Suppressor macrophage (primary cell): ENCODE data around the gene KIAA0040.

ENCODE experiments used
- DNase-seq, 4 experiments: peaks; one replicate each; pipeline ENCODE4 v3.0.0-alpha.2; 2020 to 2022
- total RNA-seq, 17 experiments: gene quantifications; one replicate each; lab custom pipeline; 2026; ENCODE audit warnings: mixed read lengths in 6 of 17, inconsistent platforms in 3 of 17; lab: John Stamatoyannopoulos, UW

Gene KIAA0040
- total RNA-seq = 15.8 to 189 (median 28.0) reads per million in 17 experiments

- DNase-seq = peak; percentile 73 to 86 (median 81)
Observed at GRCh38 chr1:175192630-175193526, at the start of gene KIAA0040. KIAA0040 (minus strand) TSS chr1:175192776; CDS start chr1:175161013, 31,763 bp downstream.

GRCh38 chr1:175237389-175237788, 44.8 kb upstream of the KIAA0040 start:
- DNase-seq = peak in 1 of 4 experiments; percentile 2

DNA sequence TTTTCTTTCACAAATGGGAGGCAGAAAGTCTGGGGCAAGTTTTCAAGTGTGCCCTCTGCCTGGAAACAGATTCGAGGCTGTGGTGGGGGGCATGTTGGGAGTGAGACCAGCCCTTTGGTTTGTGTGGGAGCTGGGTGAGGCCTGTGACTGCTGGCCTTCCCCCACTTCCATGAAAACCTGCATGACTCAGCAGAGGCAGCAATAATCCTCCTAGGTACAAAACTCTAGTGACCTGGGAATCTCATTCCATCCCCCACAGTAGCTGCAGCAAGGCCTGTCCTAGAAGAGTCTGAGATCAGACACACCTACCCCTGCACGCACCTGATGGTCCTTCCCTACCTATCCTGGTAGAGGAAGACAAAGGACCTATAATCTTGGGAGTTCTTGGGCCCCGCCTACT, 42.1 kb upstream of the KIAA0040 start:
- DNase-seq = no peak

DNA sequence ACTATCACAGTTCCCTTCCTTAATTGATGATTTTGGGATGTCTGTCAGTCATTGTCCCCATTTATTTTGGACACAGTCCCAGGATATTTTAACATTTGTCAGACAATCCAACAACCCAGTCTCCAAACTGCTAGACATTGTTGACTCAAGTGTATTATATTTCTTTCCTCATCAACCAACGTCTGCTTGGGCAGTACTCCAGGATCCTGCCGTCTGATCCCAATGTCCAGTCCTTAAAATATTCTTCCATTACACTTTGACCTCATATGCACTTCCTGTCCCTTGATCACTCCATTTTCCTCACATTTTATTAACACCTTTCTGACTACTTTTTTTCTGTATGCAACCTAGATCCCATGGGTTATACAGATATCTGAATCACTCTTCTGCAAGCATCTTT, 39.8 kb upstream of the KIAA0040 start:
- no peak for DNase-seq

DNA sequence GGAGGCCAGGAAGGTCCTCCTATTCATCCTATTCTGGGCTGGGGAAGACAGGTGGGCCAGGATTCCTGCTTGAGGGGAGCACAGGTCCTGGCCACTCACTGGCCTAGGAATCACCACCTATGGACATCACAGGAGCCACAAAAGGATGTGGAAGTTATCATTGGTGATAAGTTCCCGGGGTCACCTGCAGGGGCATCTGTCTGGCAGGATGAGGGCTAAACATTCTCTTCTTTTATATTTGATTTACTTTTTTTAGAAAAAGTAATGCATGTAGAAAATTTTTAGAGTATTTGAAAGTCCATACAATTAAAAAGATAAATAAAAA, 33.2 kb upstream of the KIAA0040 start:
- no peak for DNase-seq

- no peak for DNase-seq
Observed at GRCh38 chr1:175222296-175222938, 29.8 kb upstream of the KIAA0040 start.

DNA sequence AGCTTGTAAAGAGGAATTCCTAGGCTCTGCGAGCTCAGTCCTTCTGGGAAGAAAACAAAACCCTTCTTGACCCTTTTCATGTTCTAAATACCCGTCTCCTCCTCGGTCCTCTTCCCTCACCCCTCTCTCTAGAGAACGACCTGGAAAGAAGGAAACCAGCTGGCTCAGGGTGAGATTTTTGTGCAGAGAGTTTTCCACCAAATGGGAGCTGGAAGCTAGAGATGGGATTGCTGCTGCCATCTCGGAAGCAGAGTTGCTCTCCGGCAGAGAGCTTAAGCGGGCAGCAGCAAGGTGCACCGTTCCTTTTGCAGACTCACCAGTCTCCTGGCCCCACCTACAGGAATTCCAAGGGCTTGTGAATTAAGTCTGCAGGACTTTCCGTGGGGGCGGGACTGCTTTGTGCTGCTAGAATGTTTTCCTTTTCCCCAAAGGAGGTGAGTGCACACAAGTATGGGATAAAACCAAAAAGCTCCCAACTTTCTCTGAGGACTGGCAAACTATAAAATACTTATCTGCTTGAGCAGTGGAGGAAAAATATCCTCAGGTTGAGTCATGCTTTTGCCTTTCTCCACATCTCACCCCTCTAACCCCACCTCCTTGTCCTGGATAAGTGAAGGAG, 29.1 kb upstream of the KIAA0040 start:
- no peak for DNase-seq

DNA sequence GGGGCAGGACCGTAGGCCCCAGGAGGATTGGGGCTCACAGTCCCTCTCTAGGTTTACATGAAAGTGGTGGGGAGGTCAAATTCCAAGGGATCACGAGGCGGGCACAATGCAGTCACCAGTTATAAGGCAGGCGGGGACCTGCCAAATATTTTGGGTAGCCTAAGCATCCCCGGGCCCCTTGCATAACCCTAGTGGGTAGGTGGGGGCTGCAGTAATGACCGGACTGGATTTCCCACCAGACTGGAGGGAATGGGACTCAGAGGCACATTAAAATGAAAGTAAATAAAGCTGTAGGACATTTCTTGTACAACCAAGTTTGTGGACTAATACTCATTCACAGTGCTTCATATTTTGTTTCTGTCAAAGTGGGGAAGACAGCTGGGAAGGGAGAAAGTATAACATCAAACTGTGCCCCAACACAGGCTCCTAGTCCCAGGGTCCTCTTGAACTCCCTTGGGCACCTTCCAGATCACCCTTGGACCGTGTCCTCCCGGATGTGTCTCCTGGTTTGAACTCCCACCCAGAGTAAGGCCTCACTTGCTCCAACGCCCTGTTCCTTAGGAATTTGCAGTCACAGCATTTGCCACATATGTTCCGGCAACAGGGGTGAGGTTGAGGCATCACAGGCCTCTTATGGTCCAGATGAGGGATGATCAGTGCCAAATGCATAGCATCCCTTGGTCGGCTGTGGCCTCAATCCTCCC, 28.4 kb upstream of the KIAA0040 start:
- no peak for DNase-seq

GRCh38 chr1:175219774-175220173, 27.2 kb upstream of the KIAA0040 start:
- DNase-seq = peak in 1 of 4 experiments; percentile 6

DNA sequence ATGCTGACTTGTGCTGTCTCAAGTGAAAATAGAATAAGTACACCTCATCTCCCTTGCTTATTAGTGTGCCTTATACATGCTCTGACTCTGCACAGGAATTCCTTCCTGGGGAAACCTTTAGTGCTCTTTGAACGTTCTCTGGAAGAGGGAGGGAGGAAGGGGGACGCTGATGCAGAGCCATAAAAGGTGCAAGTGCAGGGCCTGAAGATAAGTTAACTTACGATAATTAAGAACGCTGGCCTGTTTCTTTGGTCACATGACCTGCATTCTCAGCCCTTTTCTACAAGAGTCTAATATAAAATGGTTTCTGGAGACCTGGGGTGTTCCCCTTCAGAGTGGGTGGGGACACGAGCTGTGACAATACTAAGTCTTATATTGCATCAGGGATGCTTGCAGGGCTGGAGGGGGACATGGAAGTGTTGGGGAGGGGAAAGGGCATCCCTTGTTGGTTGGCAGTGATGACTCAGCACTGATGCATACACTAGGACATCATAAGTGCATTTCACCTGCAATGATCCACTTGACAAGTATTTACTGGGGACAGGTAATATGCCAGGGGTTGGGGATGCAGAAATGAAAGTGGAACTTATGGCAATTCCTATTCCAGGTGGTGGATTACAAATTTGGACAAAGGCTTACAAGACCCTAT, 26.3 kb upstream of the KIAA0040 start:
- DNase-seq = no peak

GRCh38 chr1:175217721-175218531, 25.4 kb upstream of the KIAA0040 start:
- DNase-seq = no peak

- no peak for DNase-seq
Observed at GRCh38 chr1:175216444-175216843, 23.9 kb upstream of the KIAA0040 start.

- DNase-seq = no peak
Observed at GRCh38 chr1:175211656-175212055, 19.1 kb upstream of the KIAA0040 start.

DNA sequence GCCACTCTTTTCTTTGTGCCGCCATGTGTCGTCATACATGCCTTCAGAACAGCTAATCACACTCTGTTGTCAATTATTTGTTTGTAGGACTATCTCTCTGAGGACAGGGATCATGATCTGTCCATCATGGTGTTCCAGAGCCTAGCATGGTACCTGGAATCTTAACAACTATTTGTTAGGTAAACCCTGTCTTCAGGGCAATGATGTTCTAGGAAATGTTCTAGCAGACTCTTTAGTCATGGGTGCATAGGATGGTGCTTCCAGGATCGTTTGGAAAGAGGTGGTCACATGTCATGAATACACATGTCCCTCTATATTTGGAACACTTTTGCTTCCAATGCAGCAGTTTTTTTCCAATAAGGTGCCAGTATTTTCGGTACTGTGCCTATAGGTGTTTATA, 18.2 kb upstream of the KIAA0040 start:
- DNase-seq = no peak

DNA sequence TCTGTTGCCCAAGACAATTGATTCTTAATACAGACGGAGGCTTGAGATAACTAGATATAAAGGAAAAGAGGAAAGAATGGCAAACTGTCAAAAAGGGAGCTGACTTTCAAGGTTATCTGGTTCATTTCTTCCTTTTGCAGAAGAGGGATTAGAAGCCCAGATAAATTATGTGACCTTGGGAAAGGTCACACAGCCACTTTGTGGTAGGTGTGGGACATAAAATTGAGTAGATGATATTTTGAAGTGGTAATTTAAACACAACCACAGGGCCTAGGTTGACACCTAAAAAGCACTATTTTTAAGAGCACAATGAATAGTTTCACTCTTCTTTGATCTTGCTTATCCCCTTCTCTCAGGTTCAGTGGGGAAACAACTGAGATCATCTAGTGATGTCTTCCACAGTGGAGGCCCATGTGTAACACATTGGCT, 16.9 kb upstream of the KIAA0040 start:
- no peak for DNase-seq

GRCh38 chr1:175208773-175209492, 16.4 kb upstream of the KIAA0040 start:
- DNase-seq = no peak

DNA sequence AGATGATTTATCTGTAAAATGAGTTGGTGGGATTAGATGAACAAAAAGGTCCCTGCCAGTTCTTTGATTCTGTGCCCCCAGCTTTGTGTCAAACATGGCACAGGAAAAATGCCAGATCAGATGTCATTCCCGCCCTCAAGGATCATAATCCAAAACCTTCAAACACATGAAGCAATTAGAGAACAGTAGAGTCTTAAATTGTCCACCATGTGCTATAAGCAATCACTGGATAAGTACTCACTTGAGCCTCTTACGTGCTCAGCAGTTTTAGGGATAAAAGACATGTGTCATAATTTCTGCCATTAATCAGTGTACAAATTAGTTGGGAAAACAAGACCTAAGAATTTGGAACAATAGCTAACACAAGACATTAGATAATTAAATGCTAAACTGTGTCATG, 15.4 kb upstream of the KIAA0040 start:
- no peak for DNase-seq

DNA sequence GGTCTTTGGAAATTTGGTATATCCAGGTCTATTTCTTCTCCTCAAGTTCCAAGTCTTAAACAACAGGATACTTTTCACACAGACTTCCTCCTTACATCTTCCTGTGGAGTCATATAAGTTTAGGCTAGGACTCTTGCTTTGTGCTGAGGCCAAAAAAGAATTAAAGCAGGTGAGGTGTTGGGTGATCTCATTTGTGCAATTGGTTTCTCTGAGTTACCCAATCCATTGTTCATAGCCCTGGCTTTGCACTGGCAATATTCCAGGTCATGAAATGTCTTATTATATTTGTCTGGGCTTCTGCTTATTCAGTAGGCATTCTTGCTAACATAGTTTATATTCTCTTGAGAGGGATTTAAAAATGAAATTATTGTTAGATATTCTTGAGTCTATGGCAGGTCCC, 14.1 kb upstream of the KIAA0040 start:
- no peak for DNase-seq

DNA sequence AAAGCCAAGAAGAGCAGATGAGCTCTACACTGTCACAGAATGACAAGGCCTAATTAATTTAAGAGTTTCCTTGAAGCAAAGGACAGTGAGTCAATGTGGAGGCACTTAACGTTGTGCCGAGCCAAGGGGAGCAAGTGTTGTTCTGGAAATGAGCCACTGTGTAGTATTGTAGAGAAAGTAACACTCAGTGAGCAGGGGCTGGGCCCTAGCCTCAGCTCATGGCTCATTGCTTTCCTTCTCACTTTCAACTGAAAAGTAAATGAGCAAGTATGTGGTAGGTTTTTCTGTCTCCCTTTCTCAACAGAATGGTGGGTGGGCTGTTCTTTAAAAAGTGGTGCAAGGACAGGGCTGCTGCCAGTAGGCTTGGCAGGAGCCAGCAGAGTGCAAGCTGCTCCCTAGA, 11.8 kb upstream of the KIAA0040 start:
- no peak for DNase-seq

GRCh38 chr1:175203570-175204068, 11.0 kb upstream of the KIAA0040 start:
- DNase-seq = no peak
